Tibial artery (tissue), 4 donors: ENCODE measurements around the gene MGA.

Source experiments
- DNase-seq, 2 donors: peaks; one replicate each; pipeline ENCODE4 v3.0.0-alpha.2; 2019
- H3K27ac ChIP-seq, 2 donors: fragments of 200-600 bp; sonication (generic) in 1 of 2; 1 replicate in 1 of 2; 2 replicates in 1 of 2; pipeline ENCODE4 v1.5.1; 2018 to 2019; ENCODE audit warnings: mild to moderate bottlenecking in 1 of 2
- H3K27me3 ChIP-seq, 2 donors: fragments of 200-600 bp; sonication (generic) in 1 of 2; one replicate each; pipeline versions ENCODE4 v1.5.1 to v1.6.0; 2016 to 2019
- H3K36me3 ChIP-seq, 3 donors: fragments of 200-600 bp; sonication (generic) in 2 of 3; one replicate each; pipeline ENCODE4 v1.5.1; 2016 to 2019; ENCODE audit warnings: mild to moderate bottlenecking in 2 of 3
- H3K4me1 ChIP-seq, 4 donors: fragments of 200-600 bp; sonication (generic) in 2 of 4; 1 replicate in 3 of 4; 2 replicates in 1 of 4; pipeline ENCODE4 v1.5.1; 2016 to 2019
- H3K4me3 ChIP-seq, 2 donors: fragments of 200-600 bp; sonication (generic) in 1 of 2; 1 replicate in 1 of 2; 2 replicates in 1 of 2; pipeline ENCODE4 v1.5.1; 2018 to 2019; ENCODE audit warnings: mild to moderate bottlenecking in 2 of 2
- H3K9me3 ChIP-seq, 3 donors: fragments of 200-600 bp; sonication (generic) in 1 of 3; one replicate each; pipeline ENCODE4 v1.5.1; 2016 to 2019
- CTCF ChIP-seq, 2 experiments: fragments of 200-600 bp in 1 of 2; fragments of 450-650 bp in 1 of 2; IDR thresholded peaks; one replicate each; pipeline ENCODE4 v1.5.1; 2017 to 2019; ENCODE audit warnings: antibody characterized with exemption in 2 of 2, mild to moderate bottlenecking in 1 of 2, moderate library complexity in 1 of 2
- intact Hi-C: fragments of 100-400 bp; cut with DNase I; formaldehyde crosslinking; loops from one replicate; pipeline ENCODE4 v1.15.0; 2023; ENCODE audit warnings: low total_unique reads

Gene MGA

GRCh38 chr15:41650806-41651205 lies 9.4 kb upstream of the MGA start:
- no peak for TF ChIP-seq CTCF (IDR thresholded peaks at IDR 0.05)
- H3K27me3 ChIP-seq: no peaks in the 10 kb centered on the region
- H3K4me1 ChIP-seq: no peaks in the 10 kb centered on the region
- intact Hi-C loops: no loop called here
- no peak overlapping the region for H3K4me3 ChIP-seq
- no peak overlapping the region for H3K27ac ChIP-seq
- no peaks in the 10 kb centered on the region for H3K36me3 ChIP-seq
- no peaks in the 10 kb centered on the region for H3K9me3 ChIP-seq
- DNase-seq: no peak

- no peaks in the 10 kb centered on the region for H3K9me3 ChIP-seq
- H3K27me3 ChIP-seq: no peaks in the 10 kb centered on the region
- no peak for TF ChIP-seq CTCF (IDR thresholded peaks at IDR 0.05)
- intact Hi-C loops: no loop called here
- H3K4me1 ChIP-seq: no peaks in the 10 kb centered on the region
- H3K27ac ChIP-seq: no peak overlapping the region
- no peak overlapping the region for H3K4me3 ChIP-seq
- DNase-seq: no peak
- no peaks in the 10 kb centered on the region for H3K36me3 ChIP-seq
Observed at GRCh38 chr15:41651373-41651772, 8.8 kb upstream of the MGA start.

- Histone ChIP-seq H3K9me3 (no peaks in the 10 kb centered on the region), H3K36me3 (no peaks in the 10 kb centered on the region), H3K27me3 (no peaks in the 10 kb centered on the region), H3K4me1 (no peaks in the 10 kb centered on the region), H3K4me3 (no peak overlapping the region), H3K27ac (no peak overlapping the region)
- no peak for DNase-seq
- intact Hi-C loops: no loop called here
- no peak for TF ChIP-seq CTCF (IDR thresholded peaks at IDR 0.05)
Observed at GRCh38 chr15:41653760-41654159, 6.4 kb upstream of the MGA start.

- no peak for DNase-seq
Observed at GRCh38 chr15:41655716-41656115, 4.5 kb upstream of the MGA start.

GRCh38 chr15:41656188-41656587 lies 4.0 kb upstream of the MGA start:
- TF ChIP-seq CTCF (IDR thresholded peaks at IDR 0.05): no peak
- H3K27me3 ChIP-seq: no peaks in the 10 kb centered on the region
- H3K9me3 ChIP-seq: no peaks in the 10 kb centered on the region
- intact Hi-C loops: no loop called here
- H3K4me3 ChIP-seq: no peak overlapping the region
- H3K36me3 ChIP-seq: no peaks in the 10 kb centered on the region
- no peak overlapping the region for H3K27ac ChIP-seq
- no peak for DNase-seq
- peaks cover 0 to 16% (median 10%) of the 10 kb centered on the region in 4 donors for H3K4me1 ChIP-seq

More at GRCh38 chr15:41655716-41656115, 4.5 kb upstream of the MGA start:
- intact Hi-C loops: no loop called here
- Histone ChIP-seq H3K4me3 (no peak overlapping the region), H3K27ac (no peak overlapping the region), H3K4me1 (peaks cover 0 to 11% (median 7%) of the 10 kb centered on the region in 4 donors), H3K36me3 (no peaks in the 10 kb centered on the region), H3K27me3 (no peaks in the 10 kb centered on the region), H3K9me3 (no peaks in the 10 kb centered on the region)
- no peak for TF ChIP-seq CTCF (IDR thresholded peaks at IDR 0.05)

GRCh38 chr15:41658689-41659088 lies 1.5 kb upstream of the MGA start:
- DNase-seq: no peak
- H3K9me3 ChIP-seq: no peaks in the 10 kb centered on the region
- no peak for TF ChIP-seq CTCF (IDR thresholded peaks at IDR 0.05)
- H3K27me3 ChIP-seq: no peaks in the 10 kb centered on the region
- intact Hi-C loops: no loop called here
- H3K4me1 ChIP-seq: peaks cover 0 to 32% (median 14%) of the 10 kb centered on the region in 4 donors
- H3K27ac ChIP-seq: no peak overlapping the region
- no peaks in the 10 kb centered on the region for H3K36me3 ChIP-seq
- H3K4me3 ChIP-seq: no peak overlapping the region
